GM12878 (cell line): ENCODE results near the gene PLCB2.

Source experiments
- MXI1 ChIP-seq: fragments of 150-350 bp; IDR thresholded peaks from 2 replicates; pipeline ENCODE4 v1.6.1; 2011; ENCODE audit warnings: low read depth, mild to moderate bottlenecking, inconsistent platforms, low read length, improper control_type of control experiment
- SMAD1 ChIP-seq: fragments of 450-650 bp; IDR thresholded peaks from 2 replicates; pipeline ENCODE4 v1.6.1; 2018; ENCODE audit warnings: mild to moderate bottlenecking, low read depth; ENCODE audit not compliant: partially characterized antibody
- TCF12 ChIP-seq: IDR thresholded peaks from 2 replicates; pipeline ENCODE4 v1.6.1; 2011; ENCODE audit warnings: low read depth, mild to moderate bottlenecking, low read length

GRCh38 chr15:40305281-40305680 is 2.5 kb downstream of the PLCB2 start:
- no peak for TF ChIP-seq MXI1
- TF ChIP-seq TCF12, result no peak
- TF ChIP-seq SMAD1, result no peak
